GM11168 (cell line): ENCODE results near the gene RNU1-4.
"Not testable (repeated sequence)": the region's sequence is repeated elsewhere in the genome, so short reads cannot be mapped to it uniquely, and the experiment has no call there.

ENCODE experiments used
- in situ Hi-C: fragments of 300-500 bp; cut with MboI; formaldehyde crosslinking; loops from one replicate; pipeline ENCODE4 v1.12.0; 2022; ENCODE audit warnings: low sequenced_read_pairs; ENCODE audit not compliant: unreplicated experiment

The RNU1-4 gene

GRCh38 chr1:16707130-16708093 is 32.9 kb upstream of the RNU1-4 start:
- in situ Hi-C loops = not testable (repeated sequence)

- in situ Hi-C loops = not testable (repeated sequence)
These were observed 31.6 kb upstream of the RNU1-4 start for GRCh38 chr1:16708704-16709103.

GRCh38 chr1:16709659-16710087 is 30.6 kb upstream of the RNU1-4 start:
- in situ Hi-C loops = not testable (repeated sequence)

GRCh38 chr1:16710618-16711017 is 29.7 kb upstream of the RNU1-4 start:
- in situ Hi-C loops = not testable (repeated sequence)

GRCh38 chr1:16712131-16712530 is 28.2 kb upstream of the RNU1-4 start:
- in situ Hi-C loops = not testable (repeated sequence)

GRCh38 chr1:16712582-16712981 is 27.7 kb upstream of the RNU1-4 start:
- in situ Hi-C loops = not testable (repeated sequence)

GRCh38 chr1:16712984-16713383 is 27.3 kb upstream of the RNU1-4 start:
- in situ Hi-C loops = not testable (repeated sequence)

GRCh38 chr1:16713480-16713879 is 26.8 kb upstream of the RNU1-4 start:
- in situ Hi-C loops = not testable (repeated sequence)

- in situ Hi-C loops = no loop called here
These were observed 23.5 kb upstream of the RNU1-4 start for GRCh38 chr1:16716691-16717335.

- in situ Hi-C loops = no loop called here
These were observed 22.8 kb upstream of the RNU1-4 start for GRCh38 chr1:16717336-16718098.

- in situ Hi-C loops = not testable (repeated sequence)
These were observed 22.0 kb upstream of the RNU1-4 start for GRCh38 chr1:16718099-16718907.

GRCh38 chr1:16718908-16719533 is 21.3 kb upstream of the RNU1-4 start:
- in situ Hi-C loops = no loop called here

GRCh38 chr1:16719571-16720350 is 20.6 kb upstream of the RNU1-4 start:
- in situ Hi-C loops = loop anchor here (10.0 kb wide), 2 partner anchors 115 to 165 kb away; no protein-coding TSS in a partner anchor

GRCh38 chr1:16720351-16721223 is 19.7 kb upstream of the RNU1-4 start:
- in situ Hi-C loops = loop anchor here (10.0 kb wide), 2 partner anchors 116 to 164 kb away; no protein-coding TSS in a partner anchor

GRCh38 chr1:16721871-16722641 is 18.3 kb upstream of the RNU1-4 start:
- in situ Hi-C loops = loop anchor here (10.0 kb wide), 2 partner anchors 117 to 163 kb away; no protein-coding TSS in a partner anchor

- in situ Hi-C loops = loop anchor here (5.0 to 10.0 kb wide), 4 partner anchors 72 to 178 kb away; no protein-coding TSS in a partner anchor
These were observed 15.4 kb upstream of the RNU1-4 start for GRCh38 chr1:16724718-16725438.
